Renal cortex interstitium (tissue), 11 donors: ENCODE data around the gene EML2. TPM values are rescaled to one million over a fixed set of nuclear protein-coding genes. Genes with fewer than 3 reads are reported as not detected.
A peak's percentile ranks its signal among the peaks of the same experiment; 100 is the strongest.

Experiments
- DNase-seq, 11 donors: peaks; one replicate each; pipeline ENCODE4 v3.0.0-alpha.2; 2013; ENCODE audit warnings: low read depth in 9 of 11, low spot score in 4 of 11; ENCODE audit errors: extremely low read depth in 1 of 11
- polyA plus RNA-seq, 3 donors: library from polyadenylated mRNA; unstranded; fragments of 120-200 nt; gene quantifications; one replicate each; pipeline ENCODE4 v1.2.1, GENCODE V29; 2013; ENCODE audit not compliant: insufficient read length in 3 of 3

Gene EML2
- polyA plus RNA-seq, 3 donors = 17.8 to 28.0 (median 20.6) TPM

GRCh38 chr19:45598267-45599001 lies 40.8 kb downstream of the EML2 start:
- DNase-seq = no peak

- DNase-seq = no peak
Observed at GRCh38 chr19:45597425-45598111, 41.6 kb downstream of the EML2 start.

- DNase-seq = no peak
Observed at GRCh38 chr19:45595814-45596213, 43.4 kb downstream of the EML2 start.

- no peak for DNase-seq
Observed at GRCh38 chr19:45593520-45593919, 45.7 kb downstream of the EML2 start.

GRCh38 chr19:45592366-45592765 lies 46.8 kb downstream of the EML2 start:
- DNase-seq = no peak

GRCh38 chr19:45591638-45592005 lies 47.6 kb downstream of the EML2 start:
- DNase-seq = no peak

GRCh38 chr19:45591004-45591637 lies 48.1 kb downstream of the EML2 start:
- peak in 1 of 11 donors; percentile 37 for DNase-seq

- DNase-seq = no peak
Observed at GRCh38 chr19:45590300-45591003, 48.7 kb downstream of the EML2 start.

GRCh38 chr19:45589768-45590167 lies 49.4 kb downstream of the EML2 start:
- no peak for DNase-seq

- no peak for DNase-seq
Observed at GRCh38 chr19:45587873-45588272, 51.3 kb downstream of the EML2 start.

GRCh38 chr19:45585158-45585577 lies 54.0 kb downstream of the EML2 start:
- DNase-seq = no peak

GRCh38 chr19:45584332-45585157 lies 54.7 kb downstream of the EML2 start, which contains the start of gene OPA3:
Gene OPA3 (minus strand): TSS chr19:45584802. CDS start chr19:45584764, 38 bp downstream.
- peak; percentile 99 to 100 (median 100) for DNase-seq

- DNase-seq = no peak
Observed at GRCh38 chr19:45581576-45581975, 57.6 kb downstream of the EML2 start.

- DNase-seq = no peak
Observed at GRCh38 chr19:45578861-45579260, 60.3 kb downstream of the EML2 start.

GRCh38 chr19:45577111-45577905 lies 61.9 kb downstream of the EML2 start:
- DNase-seq = peak in 1 of 11 donors; percentile 49

- no peak for DNase-seq
Observed at GRCh38 chr19:45576682-45577081, 62.5 kb downstream of the EML2 start.

- no peak for DNase-seq
Observed at GRCh38 chr19:45575216-45575615, 64.0 kb downstream of the EML2 start.

- no peak for DNase-seq
Observed at GRCh38 chr19:45574526-45574925, 64.7 kb downstream of the EML2 start.
